Measurements from ENCODE around the gene SLC66A3. TPM values are rescaled to one million over a fixed set of nuclear protein-coding genes. Genes with fewer than 3 reads are reported as not detected.

The SLC66A3 gene
- total RNA-seq, 2 donors from 2014 or later: 7.7 to 13.2 TPM

- H3K27me3 ChIP-seq: no peaks in the 10 kb centered on the region
- TF ChIP-seq, protein P1, sequence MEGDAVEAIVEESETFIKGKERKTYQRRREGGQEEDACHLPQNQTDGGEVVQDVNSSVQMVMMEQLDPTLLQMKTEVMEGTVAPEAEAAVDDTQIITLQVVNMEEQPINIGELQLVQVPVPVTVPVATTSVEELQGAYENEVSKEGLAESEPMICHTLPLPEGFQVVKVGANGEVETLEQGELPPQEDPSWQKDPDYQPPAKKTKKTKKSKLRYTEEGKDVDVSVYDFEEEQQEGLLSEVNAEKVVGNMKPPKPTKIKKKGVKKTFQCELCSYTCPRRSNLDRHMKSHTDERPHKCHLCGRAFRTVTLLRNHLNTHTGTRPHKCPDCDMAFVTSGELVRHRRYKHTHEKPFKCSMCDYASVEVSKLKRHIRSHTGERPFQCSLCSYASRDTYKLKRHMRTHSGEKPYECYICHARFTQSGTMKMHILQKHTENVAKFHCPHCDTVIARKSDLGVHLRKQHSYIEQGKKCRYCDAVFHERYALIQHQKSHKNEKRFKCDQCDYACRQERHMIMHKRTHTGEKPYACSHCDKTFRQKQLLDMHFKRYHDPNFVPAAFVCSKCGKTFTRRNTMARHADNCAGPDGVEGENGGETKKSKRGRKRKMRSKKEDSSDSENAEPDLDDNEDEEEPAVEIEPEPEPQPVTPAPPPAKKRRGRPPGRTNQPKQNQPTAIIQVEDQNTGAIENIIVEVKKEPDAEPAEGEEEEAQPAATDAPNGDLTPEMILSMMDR (IDR thresholded peaks at IDR 0.05): no peak
- no peak for DNase-seq
- H3K27ac ChIP-seq: no peak overlapping the region
- H3K9me3 ChIP-seq: no peaks in the 10 kb centered on the region
- no peak overlapping the region for H3K4me3 ChIP-seq
- no peaks in the 10 kb centered on the region for H3K4me1 ChIP-seq
- no peaks in the 10 kb centered on the region for H3K36me3 ChIP-seq
- intact Hi-C loops (cut with DNase I): no loop called here
- no peak overlapping the region for H3K9ac ChIP-seq (ENCODE audit: low read depth in 2 of 2, low read length in 2 of 2)
These were observed 11.2 kb downstream of the SLC66A3 start for GRCh38 chr2:11166476-11166875.

- H3K36me3 ChIP-seq: no peaks in the 10 kb centered on the region
- no peaks in the 10 kb centered on the region for H3K27me3 ChIP-seq
- H3K9ac ChIP-seq (ENCODE audit: low read depth in 2 of 2, low read length in 2 of 2): no peak overlapping the region
- TF ChIP-seq, protein P1 (IDR thresholded peaks at IDR 0.05): no peak
- no peaks in the 10 kb centered on the region for H3K9me3 ChIP-seq
- intact Hi-C loops (cut with DNase I): no loop called here
- no peak overlapping the region for H3K27ac ChIP-seq
- no peak for DNase-seq
- H3K4me3 ChIP-seq: no peak overlapping the region
- H3K4me1 ChIP-seq: no peaks in the 10 kb centered on the region
These were observed 13.2 kb downstream of the SLC66A3 start for GRCh38 chr2:11168488-11168887.

- intact Hi-C loops (cut with DNase I): no loop called here
These were observed 14.1 kb downstream of the SLC66A3 start for GRCh38 chr2:11169333-11169732.

GRCh38 chr2:11174222-11174621 lies 19.0 kb downstream of the SLC66A3 start:
- Histone ChIP-seq H3K4me1 (no peaks in the 10 kb centered on the region), H3K27ac (no peak overlapping the region), H3K36me3 (peaks cover 4% of the 10 kb centered on the region), H3K9me3 (no peaks in the 10 kb centered on the region), H3K4me3 (no peak overlapping the region), H3K27me3 (no peaks in the 10 kb centered on the region), H3K9ac (ENCODE audit: low read depth in 2 of 2, low read length in 2 of 2) (no peak overlapping the region)
- no peak for DNase-seq
- TF ChIP-seq, protein P1 (IDR thresholded peaks at IDR 0.05): no peak
- intact Hi-C loops (cut with DNase I): no loop called here

More at GRCh38 chr2:11169333-11169732, 14.1 kb downstream of the SLC66A3 start:
- DNase-seq: no peak
- H3K9ac ChIP-seq (ENCODE audit: low read depth in 2 of 2, low read length in 2 of 2): no peak overlapping the region
- H3K36me3 ChIP-seq: no peaks in the 10 kb centered on the region
- H3K27me3 ChIP-seq: no peaks in the 10 kb centered on the region
- H3K4me1 ChIP-seq: no peaks in the 10 kb centered on the region
- no peaks in the 10 kb centered on the region for H3K9me3 ChIP-seq
- no peak overlapping the region for H3K27ac ChIP-seq
- TF ChIP-seq, protein P1 (IDR thresholded peaks at IDR 0.05): no peak
- no peak overlapping the region for H3K4me3 ChIP-seq

GRCh38 chr2:11175293-11175795 lies 20.1 kb downstream of the SLC66A3 start:
- Histone ChIP-seq H3K9me3 (no peaks in the 10 kb centered on the region), H3K4me1 (no peaks in the 10 kb centered on the region), H3K4me3 (no peak overlapping the region), H3K9ac (ENCODE audit: low read depth in 2 of 2, low read length in 2 of 2) (no peak overlapping the region), H3K27me3 (no peaks in the 10 kb centered on the region), H3K36me3 (peaks cover 4% of the 10 kb centered on the region), H3K27ac (no peak overlapping the region)
- DNase-seq: no peak
- TF ChIP-seq, protein P1 (IDR thresholded peaks at IDR 0.05): no peak
- intact Hi-C loops (cut with DNase I): no loop called here
